NCI-H1417 treated with DMSO at 0.1 percent for 48 hours (cell line): Measurements from ENCODE around the gene ELK3.

ENCODE experiments used
- DNase-seq: peaks from one replicate; lab custom pipeline; 2025; lab: John Stamatoyannopoulos, UW

Gene ELK3

GRCh38 chr12:96212456-96213375 lies 18.5 kb downstream of the ELK3 start:
- DNase-seq, result no peak

DNA sequence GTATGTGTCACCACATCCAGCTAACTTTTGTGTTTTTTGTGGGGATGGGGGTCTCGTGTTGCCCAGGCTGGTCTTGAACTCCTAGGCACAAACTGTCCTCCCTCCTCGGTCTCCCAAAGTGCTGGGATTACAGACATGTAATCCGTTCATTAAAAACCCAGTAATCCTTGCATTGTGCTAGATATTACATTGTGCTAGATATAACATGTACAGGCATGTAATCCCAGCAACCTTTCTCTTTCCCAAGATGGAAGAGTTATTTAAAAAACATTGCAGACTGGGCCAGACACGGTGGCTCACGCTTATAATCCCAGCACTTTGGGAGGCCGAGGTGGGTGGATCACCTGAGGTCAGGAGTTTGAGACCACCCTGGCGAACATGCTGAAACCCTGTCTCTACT lies 19.7 kb downstream of the ELK3 start:
- no peak for DNase-seq

GRCh38 chr12:96215919-96216273 lies 21.7 kb downstream of the ELK3 start:
- no peak for DNase-seq

DNA sequence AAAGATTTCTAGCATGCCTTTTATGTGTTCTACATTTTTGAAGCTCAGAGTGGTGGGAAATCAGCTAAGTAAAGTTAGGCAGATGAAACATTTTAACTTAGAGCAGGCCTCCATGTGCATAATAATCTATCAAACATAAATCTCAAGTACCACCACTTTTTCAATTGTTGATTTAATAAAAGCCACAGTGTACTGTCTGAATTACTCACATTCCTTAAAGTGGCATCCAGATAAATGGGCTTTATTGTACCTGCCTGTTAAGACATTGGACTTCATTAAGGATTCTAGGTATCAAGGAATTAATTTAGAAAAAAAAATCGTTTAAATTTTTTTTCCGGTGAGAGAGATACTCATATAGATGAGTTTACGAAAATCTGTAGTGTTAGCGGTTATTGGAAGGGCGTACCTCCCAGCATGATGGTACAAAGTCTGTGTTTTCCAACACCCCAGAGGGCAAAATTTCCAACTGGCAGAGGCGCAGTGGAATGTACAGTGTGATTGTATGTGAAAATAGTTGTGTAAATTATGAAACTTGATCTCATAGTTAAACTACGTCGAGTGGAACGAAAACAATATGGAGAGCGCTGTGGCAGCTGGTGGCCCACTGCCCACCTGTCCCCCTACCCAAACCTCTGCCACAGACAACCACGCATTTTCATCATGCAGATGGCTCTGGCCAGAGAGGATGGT lies 25.0 kb downstream of the ELK3 start:
- no peak for DNase-seq

DNA sequence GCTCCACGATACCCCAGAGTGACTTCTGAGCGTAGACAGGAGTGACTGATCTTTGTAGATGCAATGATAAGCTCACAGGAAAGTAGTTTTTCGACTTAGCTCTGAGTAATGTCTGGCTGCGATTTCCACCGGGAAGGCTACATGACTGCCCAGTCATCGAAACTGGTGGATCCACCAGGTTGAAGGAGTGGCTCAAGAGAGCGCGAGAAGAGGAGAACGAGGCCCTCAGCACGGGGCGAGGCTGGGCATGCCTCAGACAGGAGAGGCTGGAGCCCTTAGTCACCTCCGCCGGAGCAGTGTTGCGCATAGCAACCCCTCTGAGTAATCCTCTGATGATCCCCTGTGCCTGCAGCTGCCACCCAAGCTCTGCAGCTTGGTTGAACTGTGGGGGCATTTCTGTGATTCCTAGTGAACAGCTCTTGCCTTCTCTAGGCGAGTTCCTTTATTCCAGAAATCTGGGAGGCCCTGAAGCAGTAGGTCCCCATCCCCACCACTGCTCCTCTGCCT lies 25.6 kb downstream of the ELK3 start:
- DNase-seq, result no peak

GRCh38 chr12:96220902-96221301 lies 26.7 kb downstream of the ELK3 start:
- no peak for DNase-seq

DNA sequence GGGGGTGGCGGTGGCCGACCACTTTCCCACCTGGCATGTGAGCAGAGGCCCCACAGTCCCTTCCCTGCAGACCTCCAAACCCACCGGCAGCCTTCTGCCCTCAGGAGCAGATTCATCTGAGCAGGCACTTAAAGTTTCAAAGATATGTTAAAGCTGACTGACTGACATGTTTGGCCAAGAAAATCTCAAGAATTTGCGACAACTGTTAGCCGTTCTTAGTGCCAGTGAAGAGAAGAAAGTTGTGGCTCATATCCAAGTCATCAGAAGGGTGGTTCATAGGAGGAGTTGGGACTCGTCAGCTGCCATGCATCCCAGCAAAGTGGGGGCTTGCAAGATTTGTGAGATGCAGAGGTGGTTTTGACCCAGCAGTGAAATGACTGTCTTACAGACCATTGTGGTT lies 27.2 kb downstream of the ELK3 start:
- no peak for DNase-seq

- DNase-seq, result no peak
Measured at GRCh38 chr12:96223411-96224218, 29.4 kb downstream of the ELK3 start.

- no peak for DNase-seq
Measured at GRCh38 chr12:96224219-96224615, 30.0 kb downstream of the ELK3 start.

GRCh38 chr12:96225044-96225855 lies 31.1 kb downstream of the ELK3 start:
- no peak for DNase-seq

DNA sequence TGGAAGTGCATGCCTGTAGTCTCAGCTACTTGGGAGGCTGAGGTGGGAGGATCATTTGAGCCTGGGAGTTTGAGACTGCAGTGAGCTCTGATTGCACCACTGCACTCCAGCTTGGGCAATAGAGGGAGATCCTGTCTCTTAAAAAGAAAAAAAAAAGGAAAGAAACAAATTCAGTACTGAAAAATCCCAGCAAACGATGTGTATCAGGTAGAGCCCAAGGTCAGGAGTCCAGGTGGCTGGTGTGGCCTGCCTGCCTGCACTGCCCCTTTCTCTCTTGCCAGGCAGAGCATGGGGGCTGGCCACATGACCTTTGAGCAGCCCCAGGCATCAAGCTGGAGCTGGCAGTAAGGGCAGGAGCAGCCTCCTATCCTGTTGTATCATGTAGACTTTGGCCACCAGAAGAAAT lies 31.8 kb downstream of the ELK3 start:
- DNase-seq, result no peak

DNA sequence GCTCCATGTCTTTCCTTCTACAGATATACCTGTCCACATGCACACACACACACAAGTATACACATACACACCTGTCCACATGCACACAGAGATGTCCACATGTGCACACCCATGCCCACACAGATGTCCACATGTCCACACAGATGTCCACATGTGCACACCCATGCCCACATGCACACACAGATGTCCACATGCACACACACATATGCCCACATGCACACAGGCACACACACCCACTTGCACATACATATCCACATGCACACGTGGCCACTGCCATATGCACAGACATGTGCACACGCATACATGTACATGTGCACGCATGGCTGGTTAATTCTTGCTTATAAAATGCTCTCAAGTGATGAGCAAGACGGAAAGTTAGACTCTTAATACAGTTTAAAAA lies 32.2 kb downstream of the ELK3 start:
- no peak for DNase-seq

DNA sequence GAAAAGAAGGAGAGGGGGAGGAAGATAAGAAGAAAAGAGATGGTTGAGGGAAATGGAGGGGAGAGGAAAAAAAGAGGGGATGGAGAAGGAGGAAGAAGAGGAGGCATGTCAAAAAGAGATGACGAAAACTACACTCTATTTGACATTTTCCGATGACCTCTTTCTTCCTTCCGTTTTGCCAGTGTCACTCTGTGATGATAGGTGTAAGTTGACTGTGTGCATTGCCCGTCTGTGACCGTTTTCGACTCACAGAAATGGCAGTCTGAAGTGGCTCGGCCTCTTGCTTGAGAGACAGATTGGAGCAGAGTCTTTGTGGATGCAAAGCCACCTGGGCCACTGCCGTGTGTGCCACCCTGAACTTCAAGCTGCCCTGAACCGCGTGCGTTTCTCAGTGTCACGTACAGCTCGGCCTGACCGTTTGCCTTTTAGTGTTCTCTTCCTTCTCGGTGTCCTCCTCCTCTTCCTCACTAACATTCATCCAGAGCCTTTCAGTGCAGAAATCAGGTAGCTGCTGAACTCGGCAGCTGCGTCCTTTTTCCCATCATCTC lies 32.7 kb downstream of the ELK3 start:
- DNase-seq, result no peak

DNA sequence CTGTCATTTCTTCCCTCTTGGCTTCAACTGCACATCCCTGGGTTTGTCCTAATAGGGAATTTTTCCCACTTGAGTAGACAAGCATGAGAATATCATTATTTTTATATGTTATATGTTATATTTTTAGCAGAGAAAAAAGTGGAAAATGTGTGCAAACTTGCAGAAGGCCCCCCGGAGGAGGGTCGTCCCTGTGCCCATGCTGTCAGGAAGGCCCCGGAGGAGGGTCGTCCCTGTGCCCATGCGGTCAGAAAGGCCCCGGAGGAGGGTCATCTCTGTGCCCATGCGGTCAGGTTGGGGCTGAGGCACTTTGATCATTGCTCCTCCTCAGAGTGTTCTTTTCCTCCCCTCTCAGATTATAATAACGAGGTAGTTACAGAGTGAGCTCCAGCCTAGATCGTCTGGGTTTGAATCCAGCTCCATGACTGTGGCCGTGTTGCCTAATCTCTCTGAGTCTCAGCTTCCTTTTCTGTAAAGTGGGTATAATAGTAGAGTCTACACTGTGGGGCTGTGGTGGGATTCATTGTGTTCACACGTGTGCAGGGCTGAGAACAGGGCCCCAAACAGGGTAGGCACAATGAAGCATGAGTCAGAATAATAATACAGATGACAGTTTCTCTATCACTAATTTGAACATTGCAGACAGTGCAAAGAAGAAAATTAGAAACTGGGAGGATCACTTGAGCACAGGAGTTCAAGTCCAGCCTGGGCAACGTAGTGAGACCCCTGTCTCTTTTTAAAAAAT lies 33.4 kb downstream of the ELK3 start:
- DNase-seq, result no peak

- DNase-seq, result no peak
Measured at GRCh38 chr12:96228566-96229248, 34.5 kb downstream of the ELK3 start.

- no peak for DNase-seq
Measured at GRCh38 chr12:96230646-96231045, 36.5 kb downstream of the ELK3 start.

DNA sequence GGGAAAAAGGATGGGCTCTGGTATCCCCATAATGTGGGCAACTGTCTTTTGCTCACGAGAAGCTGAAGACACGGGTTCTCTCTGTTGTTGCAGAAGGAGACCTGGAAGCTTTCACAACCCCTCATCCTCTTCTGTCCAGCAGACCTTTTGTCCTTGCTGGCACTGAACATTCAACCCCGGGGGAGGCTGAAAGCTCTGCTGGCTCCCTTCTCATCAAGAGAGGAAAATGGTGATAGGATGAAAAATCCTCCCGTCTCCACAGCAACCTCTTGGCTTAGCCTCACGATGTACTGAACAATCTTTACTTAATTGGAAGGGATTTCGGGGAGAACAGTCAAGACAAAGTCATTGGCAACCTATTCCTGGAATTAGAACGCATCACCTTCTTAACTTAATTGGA lies 39.0 kb downstream of the ELK3 start:
- DNase-seq, result no peak

DNA sequence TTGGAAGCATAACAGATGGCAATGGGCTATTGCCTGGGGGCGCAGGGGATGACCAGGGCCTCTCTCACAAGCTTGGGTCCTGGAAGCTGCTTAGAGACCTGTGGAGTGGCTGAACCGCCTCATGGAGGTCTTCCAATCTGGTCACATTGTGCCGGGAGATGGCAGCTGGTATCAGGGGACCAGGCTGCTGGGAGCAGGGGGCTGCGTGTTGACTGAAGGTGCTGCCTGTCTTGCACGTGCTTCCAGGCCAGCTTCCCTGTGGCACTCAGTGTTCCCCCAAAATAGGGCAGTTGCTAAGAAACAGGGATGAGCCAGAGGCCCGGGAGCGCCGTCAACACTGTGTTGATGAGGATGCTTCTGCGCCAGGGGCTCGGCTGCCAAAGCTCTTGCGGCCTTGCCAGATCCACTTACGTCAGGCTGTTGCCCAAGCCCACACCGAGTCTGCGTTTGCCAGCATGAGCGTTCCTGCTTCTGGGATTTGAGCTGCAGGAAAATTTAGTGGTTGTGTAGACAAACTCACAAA lies 39.8 kb downstream of the ELK3 start:
- DNase-seq, result no peak

- no peak for DNase-seq
Measured at GRCh38 chr12:96234591-96235483, 40.7 kb downstream of the ELK3 start.
